ENCODE results near the gene DNAH3.

DNAH3 gene

GRCh38 chr16:20889625-20890275, 260.9 kb downstream of the DNAH3 start:
- H3K4me3 ChIP-seq (ENCODE audit: low read depth, low read length): no peak overlapping the region

GRCh38 chr16:20887207-20887606, 263.4 kb downstream of the DNAH3 start:
- H3K4me3 ChIP-seq (ENCODE audit: low read depth, low read length): no peak overlapping the region

DNA sequence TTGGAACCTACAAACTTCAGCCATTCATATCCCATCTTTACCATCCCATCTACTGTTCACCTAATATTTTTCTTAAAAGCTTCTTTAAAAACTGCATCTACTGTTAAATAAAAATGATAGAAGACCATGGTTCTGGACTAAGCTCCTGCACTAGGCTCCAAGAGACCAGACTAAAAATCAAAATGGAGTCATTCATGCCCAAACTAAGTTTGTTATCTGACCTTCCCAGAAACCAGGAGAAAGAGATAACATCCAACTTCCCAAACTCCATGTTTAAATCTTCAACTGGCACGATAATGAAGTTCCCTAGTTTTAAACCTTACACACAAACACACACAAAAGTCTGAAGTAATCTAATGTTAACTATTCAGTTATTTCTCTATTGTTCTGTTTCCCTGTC, 264.3 kb downstream of the DNAH3 start:
- H3K4me3 ChIP-seq (ENCODE audit: low read depth, low read length): no peak overlapping the region

DNA sequence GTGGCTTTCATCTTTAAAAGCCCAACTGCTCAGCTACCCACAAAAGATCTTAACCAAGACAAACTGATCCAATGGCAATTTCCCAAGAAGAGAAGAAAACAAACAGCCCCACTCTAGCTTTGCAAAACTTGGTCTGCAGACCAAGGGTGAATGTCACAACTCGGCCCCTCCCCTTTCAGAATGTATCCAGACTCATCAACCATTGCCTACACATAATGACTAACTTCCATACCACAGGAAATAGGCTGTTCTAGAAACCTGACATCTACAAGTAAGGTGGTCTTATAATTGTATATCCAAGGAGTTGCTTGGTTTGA, 266.4 kb downstream of the DNAH3 start:
- H3K4me3 ChIP-seq (ENCODE audit: low read depth, low read length): no peak overlapping the region

DNA sequence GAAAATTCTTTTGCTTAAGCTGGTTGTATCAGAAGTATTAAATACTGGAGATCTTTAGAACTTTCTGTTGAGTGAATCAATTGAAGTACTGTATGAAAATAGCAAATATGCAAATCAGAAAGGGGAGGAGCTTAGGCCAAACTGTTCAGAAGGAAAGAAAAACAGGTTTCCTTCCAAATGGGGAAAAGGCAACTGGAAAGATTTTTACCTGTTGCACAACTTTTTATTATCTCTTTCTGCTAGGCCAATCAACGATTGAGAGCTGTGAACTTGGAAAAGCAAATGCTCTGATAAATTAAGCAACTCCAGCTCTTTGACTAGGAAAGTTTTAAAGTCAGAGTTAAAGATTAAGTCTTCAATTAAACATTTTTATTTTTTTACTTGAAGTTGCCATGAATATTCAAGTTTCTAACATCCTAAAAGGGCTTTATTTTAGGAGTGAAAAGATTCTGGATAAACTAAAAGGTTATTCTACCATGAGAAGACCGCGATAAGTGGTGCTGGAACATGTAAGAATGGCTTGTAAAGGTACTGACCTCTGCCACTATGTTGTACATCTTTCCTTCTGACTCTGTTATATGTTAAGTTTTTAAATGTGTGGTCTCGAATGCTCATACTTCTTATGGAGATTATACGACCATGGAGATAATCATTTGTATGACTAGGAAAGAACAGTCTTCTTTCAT, 266.9 kb downstream of the DNAH3 start:
- no peak overlapping the region for H3K4me3 ChIP-seq (ENCODE audit: low read depth, low read length)

Measured in iPS-11a (cell line).